ENCODE data around the gene FAM163B. TPM values are rescaled to one million over a fixed set of nuclear protein-coding genes. Genes with fewer than 3 reads are reported as not detected.
A peak's percentile ranks its signal among the peaks of the same experiment; 100 is the strongest.

FAM163B gene
- total RNA-seq, 3 donors from 2014 or later (not counting 1 experiment from before 2014, with no cell fraction given): not detected

DNA sequence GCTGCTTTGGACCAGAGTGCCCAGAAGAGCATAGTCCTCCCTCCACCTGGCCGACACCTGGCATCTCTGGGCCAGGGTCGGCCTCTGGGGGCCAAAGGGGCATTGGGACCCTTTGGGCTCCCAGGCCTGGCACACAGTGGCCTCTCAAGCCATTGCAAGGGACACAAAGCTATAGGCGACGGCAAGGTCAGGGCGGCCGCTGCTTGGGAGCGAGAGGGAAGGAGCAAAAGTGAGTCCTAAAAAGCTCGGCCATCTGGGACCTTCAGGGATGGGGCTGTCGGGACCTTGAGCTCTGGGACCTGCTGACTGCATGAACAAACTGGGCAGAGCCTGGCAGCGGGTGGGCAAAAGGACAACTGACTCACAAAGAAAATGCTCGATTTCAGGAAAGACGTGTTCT, 40.8 kb upstream of the FAM163B start:
- Histone ChIP-seq H3K27me3 (ENCODE audit: control insufficient read depth, insufficient read depth, low read length) (no peaks in the 10 kb centered on the region), H3K27ac (ENCODE audit: low read length) (no peak overlapping the region), H3K4me3 (ENCODE audit: low read length) (no peak overlapping the region), H3K36me3 (ENCODE audit: control insufficient read depth, insufficient read depth, low read length) (no peaks in the 10 kb centered on the region), H3K9me3 (ENCODE audit: control insufficient read depth, insufficient read depth, low read length) (no peaks in the 10 kb centered on the region), H3K4me1 (ENCODE audit: control insufficient read depth, insufficient read depth, low read length) (no peaks in the 10 kb centered on the region)
- H3K27me3 Mint-ChIP-seq (ENCODE audit: low read depth in 2 of 2): peaks cover 8 to 13% of the 10 kb centered on the region in 2 donors
- ATAC-seq (no peak), DNase-seq (no peak)
- 92% methylated on average over 12 of the region's 12 CpGs for WGBS (ENCODE audit: insufficient coverage)
- TF ChIP-seq, protein P1, sequence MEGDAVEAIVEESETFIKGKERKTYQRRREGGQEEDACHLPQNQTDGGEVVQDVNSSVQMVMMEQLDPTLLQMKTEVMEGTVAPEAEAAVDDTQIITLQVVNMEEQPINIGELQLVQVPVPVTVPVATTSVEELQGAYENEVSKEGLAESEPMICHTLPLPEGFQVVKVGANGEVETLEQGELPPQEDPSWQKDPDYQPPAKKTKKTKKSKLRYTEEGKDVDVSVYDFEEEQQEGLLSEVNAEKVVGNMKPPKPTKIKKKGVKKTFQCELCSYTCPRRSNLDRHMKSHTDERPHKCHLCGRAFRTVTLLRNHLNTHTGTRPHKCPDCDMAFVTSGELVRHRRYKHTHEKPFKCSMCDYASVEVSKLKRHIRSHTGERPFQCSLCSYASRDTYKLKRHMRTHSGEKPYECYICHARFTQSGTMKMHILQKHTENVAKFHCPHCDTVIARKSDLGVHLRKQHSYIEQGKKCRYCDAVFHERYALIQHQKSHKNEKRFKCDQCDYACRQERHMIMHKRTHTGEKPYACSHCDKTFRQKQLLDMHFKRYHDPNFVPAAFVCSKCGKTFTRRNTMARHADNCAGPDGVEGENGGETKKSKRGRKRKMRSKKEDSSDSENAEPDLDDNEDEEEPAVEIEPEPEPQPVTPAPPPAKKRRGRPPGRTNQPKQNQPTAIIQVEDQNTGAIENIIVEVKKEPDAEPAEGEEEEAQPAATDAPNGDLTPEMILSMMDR (IDR thresholded peaks at IDR 0.05): no peak
- H3K4me1 Mint-ChIP-seq: no peaks in the 10 kb centered on the region
- no peaks in the 10 kb centered on the region for H3K9me3 Mint-ChIP-seq
- no peaks in the 10 kb centered on the region for H3K36me3 Mint-ChIP-seq
- H3K27ac Mint-ChIP-seq: no peak overlapping the region
- intact Hi-C loops (cut with micrococcal nuclease): no loop called here
- H3K4me3 Mint-ChIP-seq: no peak overlapping the region

- Histone ChIP-seq H3K27ac (ENCODE audit: low read length) (no peak overlapping the region), H3K9me3 (ENCODE audit: control insufficient read depth, insufficient read depth, low read length) (no peaks in the 10 kb centered on the region), H3K4me1 (ENCODE audit: control insufficient read depth, insufficient read depth, low read length) (no peaks in the 10 kb centered on the region), H3K27me3 (ENCODE audit: control insufficient read depth, insufficient read depth, low read length) (no peaks in the 10 kb centered on the region), H3K4me3 (ENCODE audit: low read length) (no peak overlapping the region), H3K36me3 (ENCODE audit: control insufficient read depth, insufficient read depth, low read length) (no peaks in the 10 kb centered on the region)
- 79% methylated on average over 7 of the region's 7 CpGs for whole genome bisulfite sequencing (ENCODE audit: insufficient coverage)
- Mint-ChIP-seq H3K4me3 (no peak overlapping the region), H3K4me1 (no peaks in the 10 kb centered on the region), H3K9me3 (no peaks in the 10 kb centered on the region), H3K36me3 (no peaks in the 10 kb centered on the region), H3K27me3 (ENCODE audit: low read depth in 2 of 2) (peaks cover 11 to 18% of the 10 kb centered on the region in 2 donors), H3K27ac (no peak overlapping the region)
- no peak for ATAC-seq
- TF ChIP-seq, protein P1 (IDR thresholded peaks at IDR 0.05): no peak
- intact Hi-C loops (cut with micrococcal nuclease): no loop called here
- DNase-seq: no peak
Measured at GRCh38 chr9:133649194-133649593, 40.0 kb upstream of the FAM163B start.

DNA sequence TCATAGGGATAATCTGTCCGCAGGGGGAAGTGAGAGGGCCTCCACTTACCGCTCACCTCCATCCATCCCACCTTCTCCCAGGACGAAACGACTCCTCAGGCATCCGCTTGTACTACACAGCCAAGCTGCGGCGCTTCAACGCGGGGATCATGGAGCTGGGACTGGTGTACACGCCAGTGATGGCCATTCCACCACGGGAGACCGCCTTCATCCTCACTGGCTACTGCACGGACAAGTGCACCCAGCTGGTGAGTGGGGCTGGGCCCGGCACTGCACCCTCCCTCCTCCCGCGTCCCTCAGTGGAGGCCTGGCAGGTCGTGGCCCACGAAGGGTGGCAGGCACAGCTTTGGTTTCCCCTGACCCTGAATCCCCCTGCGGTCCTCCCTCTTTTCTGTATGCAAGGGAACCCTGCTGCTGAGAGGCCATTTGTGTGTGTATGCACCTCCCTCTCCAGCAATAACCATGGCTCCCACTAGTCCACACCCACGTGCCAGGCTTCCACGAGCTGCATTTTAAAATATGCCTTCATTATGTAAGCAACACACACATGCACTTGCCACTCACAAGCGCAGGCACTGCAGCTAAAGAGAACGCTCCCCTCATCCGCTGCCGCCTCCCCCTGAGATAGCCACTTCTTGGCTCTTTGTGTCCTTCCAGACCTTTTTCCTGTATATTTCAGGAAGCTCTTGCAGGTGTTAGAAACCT, 38.7 kb upstream of the FAM163B start:
- DNase-seq (no peak), ATAC-seq (no peak)
- no peaks in the 10 kb centered on the region for H3K9me3 ChIP-seq (ENCODE audit: control insufficient read depth, insufficient read depth, low read length)
- TF ChIP-seq, protein P1 (IDR thresholded peaks at IDR 0.05): no peak
- H3K4me3 Mint-ChIP-seq: no peak overlapping the region
- 89% methylated on average over 25 of the region's 25 CpGs for WGBS (ENCODE audit: insufficient coverage)
- H3K4me1 Mint-ChIP-seq: no peaks in the 10 kb centered on the region
- H3K27ac ChIP-seq (ENCODE audit: low read length): no peak overlapping the region
- H3K4me1 ChIP-seq (ENCODE audit: control insufficient read depth, insufficient read depth, low read length): no peaks in the 10 kb centered on the region
- no peaks in the 10 kb centered on the region for H3K36me3 Mint-ChIP-seq
- no peaks in the 10 kb centered on the region for H3K9me3 Mint-ChIP-seq
- intact Hi-C loops (cut with micrococcal nuclease): no loop called here
- no peaks in the 10 kb centered on the region for H3K36me3 ChIP-seq (ENCODE audit: control insufficient read depth, insufficient read depth, low read length)
- no peaks in the 10 kb centered on the region for H3K27me3 ChIP-seq (ENCODE audit: control insufficient read depth, insufficient read depth, low read length)
- no peak overlapping the region for H3K4me3 ChIP-seq (ENCODE audit: low read length)
- no peak overlapping the region for H3K27ac Mint-ChIP-seq
- H3K27me3 Mint-ChIP-seq (ENCODE audit: low read depth in 2 of 2): peaks cover 11 to 15% of the 10 kb centered on the region in 2 donors

DNA sequence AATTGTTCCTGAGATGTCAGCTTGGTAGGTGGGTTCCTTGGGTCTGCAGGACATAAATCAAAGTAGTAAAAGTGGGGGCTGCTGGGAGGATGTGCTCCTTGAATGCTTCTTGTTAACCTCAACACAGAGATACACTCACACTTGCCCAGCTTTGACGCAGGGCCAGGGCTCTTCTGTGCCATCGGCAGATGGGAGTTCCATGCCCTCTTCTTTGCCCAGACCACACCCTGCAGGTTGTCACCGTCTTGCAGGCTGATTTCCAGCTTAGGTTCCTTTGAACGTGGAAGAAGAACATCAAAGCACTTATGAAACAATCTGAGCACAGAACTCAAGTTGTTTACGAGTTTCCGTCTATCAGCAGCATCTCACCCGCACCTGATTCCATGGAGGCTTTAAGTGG, 38.0 kb upstream of the FAM163B start:
- ATAC-seq (no peak), DNase-seq (peak in 1 of 2 donors; percentile 42)
- Mint-ChIP-seq H3K9me3 (no peaks in the 10 kb centered on the region), H3K4me1 (no peaks in the 10 kb centered on the region), H3K27me3 (ENCODE audit: low read depth in 2 of 2) (peaks cover 11 to 15% of the 10 kb centered on the region in 2 donors), H3K27ac (no peak overlapping the region), H3K4me3 (no peak overlapping the region), H3K36me3 (no peaks in the 10 kb centered on the region)
- H3K36me3 ChIP-seq (ENCODE audit: control insufficient read depth, insufficient read depth, low read length): no peaks in the 10 kb centered on the region
- H3K4me3 ChIP-seq (ENCODE audit: low read length): no peak overlapping the region
- H3K27ac ChIP-seq (ENCODE audit: low read length): no peak overlapping the region
- 83% methylated on average over 7 of the region's 7 CpGs for WGBS (ENCODE audit: insufficient coverage)
- TF ChIP-seq, protein P1 (IDR thresholded peaks at IDR 0.05): no peak
- H3K9me3 ChIP-seq (ENCODE audit: control insufficient read depth, insufficient read depth, low read length): no peaks in the 10 kb centered on the region
- H3K4me1 ChIP-seq (ENCODE audit: control insufficient read depth, insufficient read depth, low read length): no peaks in the 10 kb centered on the region
- no peaks in the 10 kb centered on the region for H3K27me3 ChIP-seq (ENCODE audit: control insufficient read depth, insufficient read depth, low read length)
- intact Hi-C loops (cut with micrococcal nuclease): no loop called here
